ENCODE results near the gene CCS. TPM values are rescaled to one million over a fixed set of nuclear protein-coding genes. Genes with fewer than 3 reads are reported as not detected.
"Not testable (repeated sequence)": the region's sequence is repeated elsewhere in the genome, so short reads cannot be mapped to it uniquely, and the experiment has no call there.

CCS gene
- total and polyA plus RNA-seq, 10 donors = 32.8 to 161 (median 44.5) TPM

- TF ChIP-seq POLR2A (IDR thresholded peaks at IDR 0.05) (no peak), CTCF (IDR thresholded peaks at IDR 0.05 in 8 of 11, conservative IDR thresholded peaks at IDR 0.05 in 3 of 11) (peak in 1 of 11 experiments; percentile 15)
- DNase-seq = no peak
Measured at GRCh38 chr11:66639066-66639813, 46.3 kb downstream of the CCS start.

GRCh38 chr11:66639814-66640340 is 46.9 kb downstream of the CCS start:
- H3K9me3 ChIP-seq; intact Hi-C loops (cut with DNase I; ENCODE audit: low total_unique reads); DNase-seq; H3K27me3 ChIP-seq (replicated peaks in 1 of 7): not testable (repeated sequence)
- WGBS, 5 donors = 58 to 65% (median 63%) methylated on average over 8 to 10 of the region's 10 CpGs
- Histone ChIP-seq H3K4me1 (peaks cover 54 to 92% (median 80%) of the 10 kb centered on the region in 6 donors), H3K36me3 (peaks cover 0 to 66% (median 40%) of the 10 kb centered on the region in 6 donors), H3K4me3 (peak overlapping the region in 7 of 8 donors; percentile 78 to 94 (median 89)), H3K27ac (peak overlapping the region in 4 of 8 donors; percentile 85 to 96 (median 92))

More at GRCh38 chr11:66639066-66639813, 46.3 kb downstream of the CCS start:
- H3K4me1 ChIP-seq = peaks cover 48 to 91% (median 74%) of the 10 kb centered on the region in 6 donors
- 6 to 13% (median 10%) methylated on average over 27 of the region's 27 CpGs for WGBS, 5 donors
- H3K36me3 ChIP-seq = peaks cover 0 to 66% (median 34%) of the 10 kb centered on the region in 6 donors
- intact Hi-C loops (cut with DNase I; ENCODE audit: low total_unique reads) = no loop called here
- H3K27ac ChIP-seq = peak overlapping the region; percentile 70 to 96 (median 92)
- H3K27me3 ChIP-seq (replicated peaks in 1 of 7) = no peaks in the 10 kb centered on the region
- H3K9me3 ChIP-seq = no peaks in the 10 kb centered on the region
- H3K4me3 ChIP-seq = peak overlapping the region; percentile 77 to 94 (median 88)

GRCh38 chr11:66641834-66642233 is 48.8 kb downstream of the CCS start:
- Histone ChIP-seq H3K27ac (peak overlapping the region in 2 of 8 donors; percentile 30 to 93), H3K4me1 (peaks cover 61 to 94% (median 90%) of the 10 kb centered on the region in 6 donors), H3K36me3 (peaks cover 0 to 73% (median 59%) of the 10 kb centered on the region in 6 donors), H3K27me3 (replicated peaks in 1 of 7) (no peaks in the 10 kb centered on the region), H3K4me3 (peak overlapping the region in 7 of 8 donors; percentile 10 to 89 (median 78)), H3K9me3 (no peaks in the 10 kb centered on the region)
- DNase-seq = no peak
- 29 to 55% (median 52%) methylated on average over 3 of the region's 3 CpGs for WGBS, 5 donors
- intact Hi-C loops (cut with DNase I; ENCODE audit: low total_unique reads) = no loop called here
- no peak for TF ChIP-seq CTCF (IDR thresholded peaks at IDR 0.05 in 8 of 11, conservative IDR thresholded peaks at IDR 0.05 in 3 of 11)
- TF ChIP-seq POLR2A (IDR thresholded peaks at IDR 0.05) = no peak
- no peak for TF ChIP-seq POLR2AphosphoS5 (IDR thresholded peaks at IDR 0.05)

- Histone ChIP-seq H3K4me3 (peak overlapping the region in 3 of 8 donors; percentile 16 to 89 (median 78)), H3K9me3 (no peaks in the 10 kb centered on the region), H3K36me3 (peaks cover 0 to 94% (median 76%) of the 10 kb centered on the region in 6 donors), H3K27ac (no peak overlapping the region), H3K27me3 (replicated peaks in 1 of 7) (no peaks in the 10 kb centered on the region), H3K4me1 (peaks cover 63 to 100% (median 82%) of the 10 kb centered on the region in 6 donors)
- intact Hi-C loops (cut with DNase I; ENCODE audit: low total_unique reads) = no loop called here
- TF ChIP-seq CTCF (IDR thresholded peaks at IDR 0.05 in 8 of 11, conservative IDR thresholded peaks at IDR 0.05 in 3 of 11) (no peak), POLR2AphosphoS5 (IDR thresholded peaks at IDR 0.05) (peak in 1 of 3 donors; percentile 63)
- 89 to 93% (median 91%) methylated on average over 20 to 24 of the region's 24 CpGs for whole genome bisulfite sequencing, 5 donors
- no peak for DNase-seq
Measured at GRCh38 chr11:66643745-66644437, 50.9 kb downstream of the CCS start.

Measured in spleen (tissue), 11 donors.